Heart right ventricle (tissue), 16 donors: ENCODE data around the gene TSR2. TPM values are rescaled to one million over a fixed set of nuclear protein-coding genes. Genes with fewer than 3 reads are reported as not detected.

ENCODE experiments used
- ATAC-seq, 8 donors: fragments of 200-7000 bp; cut with Tn5 transposase; one replicate each; pipeline ENCODE4 v1.9.1; 2020; ENCODE audit warnings: mild to moderate bottlenecking in 8 of 8, moderate library complexity in 8 of 8, moderate number of reproducible peaks in 1 of 8
- DNase-seq, 2 donors: peaks; one replicate each; pipeline ENCODE4 v3.0.0-alpha.2; 2020
- H3K27ac ChIP-seq, 10 donors: fragments of 200-600 bp; sonication (generic) in 2 of 10; one replicate each; pipeline versions ENCODE4 v1.5.0 to v1.8.0; 2020 to 2022; ENCODE audit warnings: mild to moderate bottlenecking in 3 of 10
- H3K27me3 ChIP-seq, 7 donors: fragments of 200-600 bp; one replicate each; pipeline ENCODE4 v1.8.0; 2021 to 2022; ENCODE audit warnings: mild to moderate bottlenecking in 2 of 7
- H3K36me3 ChIP-seq, 9 donors: fragments of 200-600 bp; sonication (generic) in 1 of 9; one replicate each; pipeline versions ENCODE4 v1.5.0 to v1.8.0; 2020 to 2022; ENCODE audit warnings: mild to moderate bottlenecking in 2 of 9
- H3K4me1 ChIP-seq, 9 donors: fragments of 200-600 bp; sonication (generic) in 1 of 9; one replicate each; pipeline versions ENCODE4 v1.5.0 to v1.8.0; 2020 to 2022; ENCODE audit warnings: mild to moderate bottlenecking in 4 of 9
- H3K4me3 ChIP-seq, 10 donors: fragments of 200-600 bp; sonication (generic) in 2 of 10; one replicate each; pipeline versions ENCODE4 v1.5.0 to v1.8.0; 2020 to 2022; ENCODE audit warnings: mild to moderate bottlenecking in 7 of 10, moderate library complexity in 2 of 10
- H3K9me3 ChIP-seq, 11 donors: fragments of 200-600 bp in 10 of 11; sonication (generic) in 2 of 11; one replicate each; pipeline versions ENCODE4 v1.5.0 to v1.8.0; 2013 to 2022; ENCODE audit warnings: mild to moderate bottlenecking in 2 of 11, control low read depth in 1 of 11, moderate library complexity in 1 of 11
- WGBS, 2 donors: extraction: QIAGEN DNeasy Blood & Tissue Kit; methylation state at CpG; one replicate each; pipeline ENCODE4 v1.1.7; 2013; ENCODE audit warnings: inconsistent platforms in 1 of 2; 5-methylcytosine and 5-hydroxymethylcytosine counted together
- intact Hi-C, 10 donors: fragments of 100-400 bp; cut with DNase I; formaldehyde crosslinking; loops; one replicate each; pipeline versions ENCODE4 v1.11.1 to v1.14.2; 2022
- polyA plus RNA-seq, 2 donors: library from polyadenylated mRNA; stranded (reverse); fragments of 200-250 nt; gene quantifications; one replicate each; pipeline ENCODE4 v1.2.3, GENCODE V29; 2013
- total RNA-seq, 10 donors: library from RNA; stranded (reverse); fragmentation: NEBNext Ultra II Directional in 3 of 10; extraction: Animal tissue kit (Norgen Biotek cat#: 25700) in 3 of 10; gene quantifications; one replicate each; pipeline versions ENCODE4 v1.2.1 to v1.2.4, GENCODE V29; 2021 to 2023
- TF ChIP-seq, protein P1 (sequence below), 9 donors: fragments of 200-600 bp; sonication (generic) in 2 of 9; IDR thresholded peaks; one replicate each; pipeline versions ENCODE4 v1.5.0 to v1.8.0; 2021 to 2022; ENCODE audit warnings: antibody characterized with exemption in 9 of 9, mild to moderate bottlenecking in 5 of 9, moderate library complexity in 1 of 9
- donor health status: Arrhythmogenic right ventricular cardiomyopathy.
- donor health status: ischemic (EF 13 %, LVEDD 7.1; RV severe dilation, severe dysfunction).
- donor health status: healthy with polysubstance abuse.
- donor health status: DM: no; HTN: yes; CAD: no.
- donor health status: DM: no; HTN: no; CAD: no.
- donor health status: ischemic (EF 25% LVEDD 6.9; RV normal size, moderate dysfunction).
- donor health status: ischemic (EF 25% LVEDD 5.7; RV mildly dilated, moderate dysfunction).
- donor health status: healthy.
- donor health status: DM: yes; HTN: yes; CAD: no.
- donor health status: Ischemic cardiomyopathy.
- donor health status: ischemic (EF 35%, LVEDD 5.7; RV mildly dilated, moderate dysfunction).
- donor health status: nonischemic (EF 11% LVEDD 7.7; RV severe dilation, severe dysfunction).
- donor health status: DM: yes; HTN: yes; CAD: no.
- donor health status: PGD.
- donor health status: ischemic (EF 29% LVEDD 5.4; RV normal size, mild dysfunction).
- donor health status: nonischemic (EF 23%, LVEDD 6.1; RV moderate dilation, normal function).

The TSR2 gene
- total and polyA plus RNA-seq, 12 donors: 34.3 to 48.6 (median 40.2) TPM

DNA sequence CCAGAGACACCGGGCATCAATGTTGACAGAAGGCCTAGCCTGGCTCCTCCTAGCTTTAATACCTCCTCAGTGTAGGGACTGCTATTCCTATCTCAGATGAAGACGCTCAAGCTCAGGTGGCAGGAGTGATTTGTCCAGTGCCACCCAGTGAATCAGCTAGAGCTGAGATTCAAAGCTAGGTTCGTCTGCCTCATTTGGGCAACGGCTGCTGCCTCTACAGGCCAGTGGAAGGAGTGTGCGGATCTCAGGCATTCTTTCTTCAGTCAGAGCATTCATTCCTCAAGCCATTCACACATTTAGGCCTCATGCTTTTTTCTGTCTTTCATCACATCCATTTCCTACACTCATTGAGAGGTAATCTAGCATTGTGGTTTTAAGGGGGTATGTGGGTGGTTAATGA, 7.3 kb downstream of the TSR2 start:
- H3K27me3 ChIP-seq: peaks cover 0 to 4% (median 0%) of the 10 kb centered on the region in 7 donors
- H3K4me3 ChIP-seq: no peak overlapping the region
- H3K4me1 ChIP-seq: no peaks in the 10 kb centered on the region
- no peaks in the 10 kb centered on the region for H3K9me3 ChIP-seq
- no peak overlapping the region for H3K27ac ChIP-seq
- H3K36me3 ChIP-seq: peaks cover 0 to 65% (median 0%) of the 10 kb centered on the region in 9 donors
- intact Hi-C loops: loop anchor here in 1 of 10 donors (10.0 kb wide), 1 partner anchor 47 kb away; the partner anchor contains the start of gene FGD1
- 68 to 83% methylated on average over 5 of the region's 5 CpGs for WGBS, 2 donors
- no peak for DNase-seq
- TF ChIP-seq, protein P1, sequence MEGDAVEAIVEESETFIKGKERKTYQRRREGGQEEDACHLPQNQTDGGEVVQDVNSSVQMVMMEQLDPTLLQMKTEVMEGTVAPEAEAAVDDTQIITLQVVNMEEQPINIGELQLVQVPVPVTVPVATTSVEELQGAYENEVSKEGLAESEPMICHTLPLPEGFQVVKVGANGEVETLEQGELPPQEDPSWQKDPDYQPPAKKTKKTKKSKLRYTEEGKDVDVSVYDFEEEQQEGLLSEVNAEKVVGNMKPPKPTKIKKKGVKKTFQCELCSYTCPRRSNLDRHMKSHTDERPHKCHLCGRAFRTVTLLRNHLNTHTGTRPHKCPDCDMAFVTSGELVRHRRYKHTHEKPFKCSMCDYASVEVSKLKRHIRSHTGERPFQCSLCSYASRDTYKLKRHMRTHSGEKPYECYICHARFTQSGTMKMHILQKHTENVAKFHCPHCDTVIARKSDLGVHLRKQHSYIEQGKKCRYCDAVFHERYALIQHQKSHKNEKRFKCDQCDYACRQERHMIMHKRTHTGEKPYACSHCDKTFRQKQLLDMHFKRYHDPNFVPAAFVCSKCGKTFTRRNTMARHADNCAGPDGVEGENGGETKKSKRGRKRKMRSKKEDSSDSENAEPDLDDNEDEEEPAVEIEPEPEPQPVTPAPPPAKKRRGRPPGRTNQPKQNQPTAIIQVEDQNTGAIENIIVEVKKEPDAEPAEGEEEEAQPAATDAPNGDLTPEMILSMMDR (IDR thresholded peaks at IDR 0.05): no peak
- no peak for ATAC-seq

DNA sequence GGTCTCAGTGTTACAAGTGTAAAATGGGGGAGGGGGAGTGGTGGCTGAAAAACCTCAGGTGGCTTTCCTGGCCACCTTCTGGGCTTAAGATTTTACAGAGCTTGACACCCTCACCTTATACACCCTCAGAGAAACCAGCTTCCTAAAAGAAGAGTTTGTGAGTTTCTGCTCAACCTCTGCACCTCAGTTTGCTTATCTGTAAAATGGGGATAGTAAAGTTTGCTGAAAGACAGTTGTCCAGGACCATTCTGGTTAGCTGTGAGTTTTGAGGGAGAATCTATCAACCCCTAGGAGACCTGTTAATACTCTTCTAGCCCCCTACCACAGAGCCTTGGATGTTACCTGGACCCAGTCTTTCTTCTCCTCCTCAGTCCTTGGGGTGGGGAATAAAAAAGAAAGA, 9.7 kb downstream of the TSR2 start:
- intact Hi-C loops: loop anchor here in 1 of 10 donors (10.0 kb wide), 1 partner anchor 45 kb away; the partner anchor contains the start of gene FGD1
- peaks cover 0 to 4% (median 0%) of the 10 kb centered on the region in 7 donors for H3K27me3 ChIP-seq
- TF ChIP-seq, protein P1 (IDR thresholded peaks at IDR 0.05): no peak
- DNase-seq (no peak), ATAC-seq (no peak)
- H3K27ac ChIP-seq: no peak overlapping the region
- peaks cover 0 to 55% (median 0%) of the 10 kb centered on the region in 9 donors for H3K36me3 ChIP-seq
- H3K4me3 ChIP-seq: no peak overlapping the region
- no peaks in the 10 kb centered on the region for H3K4me1 ChIP-seq
- no peaks in the 10 kb centered on the region for H3K9me3 ChIP-seq

DNA sequence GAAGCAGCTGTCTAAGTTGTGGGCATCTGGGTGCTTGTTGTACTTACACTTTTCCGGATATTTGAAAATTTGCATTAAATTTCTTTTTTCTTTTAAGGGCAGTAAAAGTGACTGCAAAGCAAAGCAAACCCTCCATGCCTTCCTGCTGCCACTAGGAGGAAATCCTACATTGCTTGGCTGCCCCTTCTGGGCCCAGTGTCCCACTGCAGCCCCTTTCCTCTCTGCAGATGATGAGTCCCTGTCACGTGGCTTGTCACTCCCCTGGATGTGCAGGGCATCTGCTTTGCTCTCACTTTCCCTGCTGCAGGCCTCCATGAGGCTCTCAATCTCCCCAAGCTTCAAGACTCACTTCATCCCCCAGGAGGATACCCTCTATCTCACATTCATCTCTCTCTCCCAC, 12.7 kb downstream of the TSR2 start:
- H3K4me3 ChIP-seq: no peak overlapping the region
- TF ChIP-seq, protein P1 (IDR thresholded peaks at IDR 0.05): no peak
- DNase-seq: no peak
- H3K9me3 ChIP-seq: no peaks in the 10 kb centered on the region
- WGBS, 2 donors: 33 to 45% methylated on average over 2 of the region's 2 CpGs
- H3K27me3 ChIP-seq: peaks cover 0 to 4% (median 0%) of the 10 kb centered on the region in 7 donors
- H3K4me1 ChIP-seq: no peaks in the 10 kb centered on the region
- H3K36me3 ChIP-seq: peaks cover 0 to 53% (median 0%) of the 10 kb centered on the region in 9 donors
- intact Hi-C loops: no loop called here
- ATAC-seq: no peak
- H3K27ac ChIP-seq: no peak overlapping the region

DNA sequence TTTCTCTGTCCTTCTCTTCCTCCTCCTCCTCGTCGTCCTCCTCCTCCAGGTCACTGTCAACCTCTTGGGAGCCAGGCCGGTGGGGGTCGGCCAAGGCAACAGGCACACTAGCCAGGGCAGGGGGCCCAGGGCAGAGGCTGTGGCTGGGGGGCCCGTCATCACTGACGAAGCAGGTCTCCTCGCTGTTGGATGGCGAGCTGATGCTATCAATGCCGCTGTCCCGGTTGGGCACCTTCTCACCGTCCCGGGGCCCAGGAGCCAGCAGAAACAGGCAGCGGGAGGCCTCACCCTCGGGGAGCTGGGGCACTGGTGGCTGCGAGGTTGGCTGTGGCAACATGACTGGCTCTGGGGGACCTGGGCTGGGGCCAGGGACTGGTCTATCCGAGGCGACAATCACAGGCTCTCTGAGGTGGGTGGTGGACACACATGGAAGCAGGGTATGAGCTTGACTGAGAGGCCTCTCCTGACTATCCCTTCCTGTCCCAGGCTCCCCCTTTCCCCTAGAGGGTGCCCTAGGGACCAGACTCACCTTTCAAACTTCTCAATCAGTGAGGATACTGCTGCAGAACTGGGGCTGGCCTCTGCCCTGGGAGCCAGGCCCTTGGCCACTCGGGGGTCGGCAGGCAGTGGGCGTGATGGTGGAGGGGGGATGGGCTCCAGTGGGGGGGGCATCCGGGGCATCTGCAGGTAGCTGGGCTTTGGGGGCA, 30.0 kb downstream of the TSR2 start:
- DNase-seq (no peak), ATAC-seq (no peak)
- H3K27ac ChIP-seq: no peak overlapping the region
- no peaks in the 10 kb centered on the region for H3K4me1 ChIP-seq
- TF ChIP-seq, protein P1 (IDR thresholded peaks at IDR 0.05): no peak
- 89 to 92% methylated on average over 17 to 21 of the region's 21 CpGs for WGBS, 2 donors
- H3K36me3 ChIP-seq: peaks cover 0 to 46% (median 0%) of the 10 kb centered on the region in 9 donors
- intact Hi-C loops: no loop called here
- no peaks in the 10 kb centered on the region for H3K9me3 ChIP-seq
- H3K4me3 ChIP-seq: no peak overlapping the region
- peaks cover 0 to 6% (median 0%) of the 10 kb centered on the region in 7 donors for H3K27me3 ChIP-seq
